PC-9 (cell line): ENCODE data around the gene SPATA4. TPM values are rescaled to one million over a fixed set of nuclear protein-coding genes. Genes with fewer than 3 reads are reported as not detected.

Experiments used
- BruUV-seq: library from RNA; stranded (reverse); fragments of 400-500 nt; replicated peaks from 2 replicates; lab custom pipeline; 2021; lab: Mats Ljungman, UMichigan
- CTCF ChIA-PET: fragments of 300-600 bp; sonication (Branson Sonifier 250); formaldehyde crosslinking; loops from one replicate; lab custom pipeline; 2022; ENCODE audit warnings: antibody characterized with exemption; lab: Charles Lee
- POLR2A ChIA-PET: fragments of 300-600 bp; sonication (Branson Sonifier 250); formaldehyde crosslinking; loops from one replicate; lab custom pipeline; 2022; ENCODE audit warnings: antibody characterized with exemption; ENCODE audit not compliant: unreplicated experiment; lab: Charles Lee
- DNase-seq, 2 experiments: peaks; one replicate each; pipeline versions ENCODE4 v3.0.0 to v3.0.0-alpha.2; 2015 to 2022; ENCODE audit warnings: mixed read lengths in 1 of 2
- H2AFZ ChIP-seq: fragments of 200-600 bp; sonication (generic); 2 replicates; pipeline ENCODE4 v1.8.1; 2017; ENCODE audit warnings: antibody characterized with exemption
- H3F3A ChIP-seq: fragments of 200-600 bp; sonication (generic); 2 replicates; pipeline ENCODE4 v1.8.1; 2017; ENCODE audit warnings: antibody characterized with exemption, mild to moderate bottlenecking, low read depth; ENCODE audit not compliant: insufficient read depth
- H3K27ac ChIP-seq: fragments of 200-600 bp; sonication (generic); 2 replicates; pipeline ENCODE4 v1.6.1; 2016; ENCODE audit warnings: mixed run types
- H3K27me3 ChIP-seq: fragments of 200-600 bp; sonication (generic); 2 replicates; pipeline ENCODE4 v1.6.1; 2016; ENCODE audit warnings: low read depth, mixed run types; ENCODE audit not compliant: insufficient read depth
- H3K36me3 ChIP-seq: fragments of 200-600 bp; sonication (generic); 2 replicates; pipeline ENCODE4 v1.6.1; 2016; ENCODE audit warnings: low read depth, mixed run types
- H3K4me1 ChIP-seq: fragments of 200-600 bp; sonication (generic); replicated peaks from 2 replicates; pipeline ENCODE4 v1.6.1; 2016; ENCODE audit warnings: mixed run types; ENCODE audit not compliant: insufficient read depth
- H3K4me2 ChIP-seq: fragments of 200-600 bp; sonication (generic); 2 replicates; pipeline ENCODE4 v1.6.1; 2017; ENCODE audit warnings: mixed run types
- H3K4me3 ChIP-seq: fragments of 200-600 bp; sonication (generic); 2 replicates; pipeline ENCODE4 v1.6.1; 2016; ENCODE audit warnings: mixed run types
- H3K79me2 ChIP-seq: fragments of 200-600 bp; sonication (generic); 2 replicates; pipeline ENCODE4 v1.6.1; 2017; ENCODE audit warnings: low read depth, mixed run types
- H3K9me2 ChIP-seq: fragments of 200-600 bp; sonication (generic); 2 replicates; pipeline ENCODE4 v1.8.1; 2017; ENCODE audit warnings: mild to moderate bottlenecking; ENCODE audit not compliant: insufficient read depth
- H3K9me3 ChIP-seq: fragments of 200-600 bp; sonication (generic); 2 replicates; pipeline ENCODE4 v1.8.1; 2016; ENCODE audit warnings: low read depth; ENCODE audit not compliant: insufficient read depth
- H4K20me1 ChIP-seq: fragments of 200-600 bp; sonication (generic); 2 replicates; pipeline ENCODE4 v1.8.1; 2017; ENCODE audit not compliant: insufficient read depth
- EZH2 ChIP-seq: fragments of 200-600 bp; sonication (generic); IDR thresholded peaks from 2 replicates; pipeline ENCODE4 v1.8.0; 2017; ENCODE audit warnings: antibody characterized with exemption, low read depth
- intact Hi-C: fragments of 100-400 bp; cut with micrococcal nuclease; formaldehyde crosslinking; loops from one replicate; pipeline ENCODE4 v1.10.0; 2022; ENCODE audit not compliant: unreplicated experiment
- total RNA-seq: library from RNA; stranded (reverse); gene quantifications from 2 replicates; pipeline ENCODE4 v1.2.3, GENCODE V29; 2021
- TF ChIP-seq, protein P1 (sequence below): fragments of 200-600 bp; sonication (generic); conservative IDR thresholded peaks from 2 replicates; pipeline ENCODE4 v1.6.1; 2017; ENCODE audit warnings: mixed run types, antibody characterized with exemption, mild to moderate bottlenecking, moderate library complexity

SPATA4 gene
- total RNA-seq, 1 experiment from 2014 or later = 1.1 TPM

DNA sequence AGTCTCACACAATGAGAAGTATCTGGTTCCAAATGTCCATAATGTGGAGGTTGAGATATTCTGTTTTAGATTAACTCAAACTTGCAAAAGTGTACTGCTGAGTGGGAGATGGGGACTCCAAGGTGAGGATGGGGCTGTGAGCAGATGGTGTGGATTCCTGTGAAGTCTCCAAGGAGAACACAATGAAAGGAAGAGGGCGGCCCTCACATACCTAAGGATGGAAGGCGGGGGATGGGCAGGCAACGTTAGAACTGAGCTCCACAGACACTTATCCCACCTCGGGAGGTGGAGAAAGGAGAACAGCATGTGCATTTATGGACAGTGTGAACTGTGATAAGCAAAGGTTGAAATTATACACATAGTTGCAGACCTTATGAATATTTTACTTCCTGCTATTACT lies 9.9 kb upstream of the SPATA4 start:
- intact Hi-C loops = no loop called here
- H3F3A ChIP-seq = no peaks in the 10 kb centered on the region
- no peak overlapping the region for H2AFZ ChIP-seq
- no peaks in the 10 kb centered on the region for H4K20me1 ChIP-seq
- no peaks in the 10 kb centered on the region for H3K9me3 ChIP-seq
- TF ChIP-seq, protein P1, sequence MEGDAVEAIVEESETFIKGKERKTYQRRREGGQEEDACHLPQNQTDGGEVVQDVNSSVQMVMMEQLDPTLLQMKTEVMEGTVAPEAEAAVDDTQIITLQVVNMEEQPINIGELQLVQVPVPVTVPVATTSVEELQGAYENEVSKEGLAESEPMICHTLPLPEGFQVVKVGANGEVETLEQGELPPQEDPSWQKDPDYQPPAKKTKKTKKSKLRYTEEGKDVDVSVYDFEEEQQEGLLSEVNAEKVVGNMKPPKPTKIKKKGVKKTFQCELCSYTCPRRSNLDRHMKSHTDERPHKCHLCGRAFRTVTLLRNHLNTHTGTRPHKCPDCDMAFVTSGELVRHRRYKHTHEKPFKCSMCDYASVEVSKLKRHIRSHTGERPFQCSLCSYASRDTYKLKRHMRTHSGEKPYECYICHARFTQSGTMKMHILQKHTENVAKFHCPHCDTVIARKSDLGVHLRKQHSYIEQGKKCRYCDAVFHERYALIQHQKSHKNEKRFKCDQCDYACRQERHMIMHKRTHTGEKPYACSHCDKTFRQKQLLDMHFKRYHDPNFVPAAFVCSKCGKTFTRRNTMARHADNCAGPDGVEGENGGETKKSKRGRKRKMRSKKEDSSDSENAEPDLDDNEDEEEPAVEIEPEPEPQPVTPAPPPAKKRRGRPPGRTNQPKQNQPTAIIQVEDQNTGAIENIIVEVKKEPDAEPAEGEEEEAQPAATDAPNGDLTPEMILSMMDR = no peak
- no peak for TF ChIP-seq EZH2
- H3K9me2 ChIP-seq = no peaks in the 10 kb centered on the region
- no peaks in the 10 kb centered on the region for H3K27me3 ChIP-seq
- ChIA-PET POLR2A (no interaction called here), CTCF (no interaction called here)
- no peak overlapping the region for H3K4me3 ChIP-seq
- no peak overlapping the region for H3K27ac ChIP-seq
- no peak overlapping the region for H3K4me2 ChIP-seq
- H3K79me2 ChIP-seq = no peaks in the 10 kb centered on the region
- no TSS peak for BruUV-seq
- H3K36me3 ChIP-seq = no peaks in the 10 kb centered on the region
- DNase-seq = no peak
- H3K4me1 ChIP-seq = no peaks in the 10 kb centered on the region

DNA sequence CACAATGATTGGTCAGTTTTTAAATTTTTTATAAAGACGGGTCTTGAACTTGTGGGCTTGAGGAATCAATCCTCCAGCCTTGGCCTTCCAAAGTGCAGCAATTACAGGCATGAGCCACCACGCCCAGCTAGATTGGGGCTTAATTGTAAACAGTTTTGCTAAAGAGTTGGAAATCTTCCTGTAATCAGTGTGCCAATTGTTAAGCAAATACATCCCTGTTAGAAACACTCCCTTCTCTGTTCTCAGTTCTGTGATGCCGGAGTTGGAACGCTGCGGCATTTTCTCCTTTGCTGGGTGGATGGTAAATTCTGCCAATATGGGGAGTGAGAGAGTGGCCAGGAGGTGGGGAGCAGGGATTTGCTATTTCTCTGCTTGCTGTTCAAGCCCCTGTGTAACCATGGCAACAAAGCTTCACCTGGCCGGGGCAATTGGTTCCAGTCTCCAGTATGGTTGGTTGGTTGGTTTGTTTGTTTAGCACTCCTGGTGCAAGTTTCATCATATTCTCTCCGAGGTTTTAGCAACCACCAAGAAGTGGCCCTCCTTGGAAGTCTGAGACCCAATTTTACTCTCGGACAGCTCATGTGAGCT lies 3.0 kb upstream of the SPATA4 start:
- Histone ChIP-seq H3K27me3 (no peaks in the 10 kb centered on the region), H3K4me1 (0 out of 2 replicates have a peak, but pooled peaks cover 5% of the 10 kb centered on the region), H3K4me2 (no peak overlapping the region), H3K9me2 (no peaks in the 10 kb centered on the region), H3K36me3 (no peaks in the 10 kb centered on the region), H3F3A (no peaks in the 10 kb centered on the region), H3K79me2 (no peaks in the 10 kb centered on the region), H3K4me3 (no peak overlapping the region), H4K20me1 (no peaks in the 10 kb centered on the region), H3K27ac (no peak overlapping the region), H3K9me3 (no peaks in the 10 kb centered on the region), H2AFZ (no peak overlapping the region)
- no peak for DNase-seq
- TF ChIP-seq, protein P1 = no peak
- TF ChIP-seq EZH2 = no peak
- no TSS peak for BruUV-seq
- ChIA-PET CTCF (no interaction called here), POLR2A (no interaction called here)
- intact Hi-C loops = no loop called here

DNA sequence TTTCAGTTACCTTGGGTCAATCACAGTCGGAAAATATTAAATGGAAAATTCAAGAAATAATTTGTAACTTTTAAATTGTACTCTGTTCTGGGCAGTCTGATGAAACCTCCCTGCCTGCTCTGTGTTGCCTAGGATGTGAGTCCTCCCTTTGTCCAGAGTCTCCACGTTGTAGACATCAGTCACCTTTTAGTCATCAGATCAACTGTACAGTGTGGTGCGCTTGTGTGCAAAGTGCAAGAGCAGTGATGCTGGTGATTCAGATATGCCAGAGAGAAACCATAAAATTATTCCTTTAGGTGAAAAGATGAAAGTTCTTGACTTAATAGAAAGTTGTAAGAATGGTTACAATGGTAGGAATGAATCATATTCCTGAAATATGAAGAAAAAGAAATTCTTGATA lies 1.4 kb downstream of the SPATA4 start:
- ChIA-PET POLR2A (no interaction called here), CTCF (no interaction called here)
- intact Hi-C loops = no loop called here
- Histone ChIP-seq H3K4me2 (no peak overlapping the region), H4K20me1 (no peaks in the 10 kb centered on the region), H3K79me2 (no peaks in the 10 kb centered on the region), H3F3A (no peaks in the 10 kb centered on the region), H3K9me2 (no peaks in the 10 kb centered on the region), H3K27me3 (no peaks in the 10 kb centered on the region), H3K27ac (no peak overlapping the region), H2AFZ (no peak overlapping the region), H3K9me3 (no peaks in the 10 kb centered on the region), H3K36me3 (no peaks in the 10 kb centered on the region), H3K4me1 (0 out of 2 replicates have a peak, but pooled peaks cover 5% of the 10 kb centered on the region), H3K4me3 (no peak overlapping the region)
- BruUV-seq = no TSS peak
- TF ChIP-seq, protein P1 = no peak
- TF ChIP-seq EZH2 = no peak
- no peak for DNase-seq
